Measurements from ENCODE around the gene IL36A.

IL36A gene

GRCh38 chr2:113002677-113003076, 2.6 kb upstream of the IL36A start:
- no peak for DNase-seq (ENCODE audit: low read depth)
- H3K4me3 ChIP-seq (ENCODE audit: low read length) = no peak overlapping the region
- no peak for TF ChIP-seq CTCF (IDR thresholded peaks at IDR 0.05; ENCODE audit: insufficient read depth, low read depth, low read length, missing control alignments)

GRCh38 chr2:113007250-113007649, 2.0 kb downstream of the IL36A start:
- DNase-seq (ENCODE audit: low read depth) = no peak
- no peak for TF ChIP-seq CTCF (IDR thresholded peaks at IDR 0.05; ENCODE audit: insufficient read depth, low read depth, low read length, missing control alignments)
- H3K4me3 ChIP-seq (ENCODE audit: low read length) = no peak overlapping the region

GRCh38 chr2:113009622-113010021, 4.4 kb downstream of the IL36A start:
- no peak overlapping the region for H3K4me3 ChIP-seq (ENCODE audit: low read length)
- no peak for TF ChIP-seq CTCF (IDR thresholded peaks at IDR 0.05; ENCODE audit: insufficient read depth, low read depth, low read length, missing control alignments)
- DNase-seq (ENCODE audit: low read depth) = no peak

- no peak overlapping the region for H3K4me3 ChIP-seq (ENCODE audit: low read length)
- DNase-seq (ENCODE audit: low read depth) = no peak
- no peak for TF ChIP-seq CTCF (IDR thresholded peaks at IDR 0.05; ENCODE audit: insufficient read depth, low read depth, low read length, missing control alignments)
Observed at GRCh38 chr2:113010088-113010487, 4.8 kb downstream of the IL36A start.

- H3K4me3 ChIP-seq (ENCODE audit: low read length) = no peak overlapping the region
- no peak for TF ChIP-seq CTCF (IDR thresholded peaks at IDR 0.05; ENCODE audit: insufficient read depth, low read depth, low read length, missing control alignments)
- no peak for DNase-seq (ENCODE audit: low read depth)
Observed at GRCh38 chr2:113011108-113011507, 5.8 kb downstream of the IL36A start.

GRCh38 chr2:113012436-113013335, 7.4 kb downstream of the IL36A start:
- DNase-seq (ENCODE audit: low read depth) = peak; percentile 84
- no peak overlapping the region for H3K4me3 ChIP-seq (ENCODE audit: low read length)
- TF ChIP-seq CTCF (IDR thresholded peaks at IDR 0.05; ENCODE audit: insufficient read depth, low read depth, low read length, missing control alignments) = no peak

- DNase-seq (ENCODE audit: low read depth) = no peak
- H3K4me3 ChIP-seq (ENCODE audit: low read length) = no peak overlapping the region
- TF ChIP-seq CTCF (IDR thresholded peaks at IDR 0.05; ENCODE audit: insufficient read depth, low read depth, low read length, missing control alignments) = no peak
Observed at GRCh38 chr2:113013336-113013661, 8.0 kb downstream of the IL36A start.
